HCT116 (cell line): ENCODE measurements around the gene OAS2. TPM values are rescaled to one million over a fixed set of nuclear protein-coding genes. Genes with fewer than 3 reads are reported as not detected.

ENCODE experiments used
- ATAC-seq: fragments of 200-7000 bp; cut with Tn5 transposase; 2 replicates; pipeline ENCODE4 v1.9.1; 2020; ENCODE audit warnings: mild to moderate bottlenecking, moderate library complexity
- BruUV-seq: library from RNA; stranded (reverse); fragments of 400-500 nt; replicated peaks from 2 replicates; lab custom pipeline; 2021; lab: Mats Ljungman, UMichigan
- CTCF ChIA-PET: fragments of 300-600 bp; sonication (Branson Sonifier 250); formaldehyde crosslinking; loops from one replicate; lab custom pipeline; 2021; ENCODE audit warnings: antibody characterized with exemption; lab: Charles Lee
- POLR2A ChIA-PET: fragments of 300-600, 350-600 bp; sonication (Branson Sonifier 250); formaldehyde crosslinking; loops from one replicate; lab custom pipeline; 2021; ENCODE audit warnings: antibody characterized with exemption; lab: Charles Lee
- RAD21 ChIA-PET, 2 experiments: fragments of 300-600 bp; sonication (Branson Sonifier 250); formaldehyde crosslinking; loops; one replicate each; lab custom pipeline; 2023; ENCODE audit warnings: low total read pairs in 2 of 2; ENCODE audit not compliant: uncharacterized antibody in 2 of 2, unreplicated experiment in 2 of 2, low non-redundant PET in 1 of 2; lab: Charles Lee
- DNase-seq: peaks from one replicate; pipeline ENCODE4 v3.0.0-alpha.2; 2010; ENCODE audit warnings: low read depth, low spot score
- H2AFZ ChIP-seq: fragments of 200-600 bp; shearing (Covaris generic), sonication (generic); 2 replicates; pipeline ENCODE4 v1.6.1; 2017; ENCODE audit warnings: low read depth, mixed run types, mixed read lengths, antibody characterized with exemption, low read length; ENCODE audit not compliant: poor library complexity, severe bottlenecking
- H3K27ac ChIP-seq: 2 replicates; pipeline ENCODE4 v1.5.1; 2012; ENCODE audit warnings: low read depth, low read length
- H3K27me3 ChIP-seq: fragments of 200-600 bp; sonication (generic); 2 replicates; pipeline ENCODE4 v1.6.1; 2016; ENCODE audit warnings: mixed run types, low read length, mixed read lengths; ENCODE audit not compliant: insufficient read depth
- H3K36me3 ChIP-seq, 2 experiments: fragments of 200-500 bp in 1 of 2; fragments of 200-600 bp in 1 of 2; sonication (Bioruptor generic) in 1 of 2; sonication (generic) in 1 of 2; 2 replicates each; pipeline versions ENCODE4 v1.5.1 to v1.6.1; 2014 to 2016; ENCODE audit warnings: low read length in 2 of 2, inconsistent platforms in 1 of 2, mixed read lengths in 1 of 2, mixed run types in 1 of 2; ENCODE audit not compliant: insufficient read depth in 2 of 2, control insufficient read depth in 1 of 2
- H3K4me1 ChIP-seq, 2 experiments: fragments of 200-600 bp in 1 of 2; sonication (generic) in 1 of 2; 2 replicates each; pipeline versions ENCODE4 v1.5.1 to v1.6.1; 2012 to 2017; ENCODE audit warnings: low read length in 2 of 2, inconsistent platforms in 1 of 2, mild to moderate bottlenecking in 1 of 2, mixed read lengths in 1 of 2, mixed run types in 1 of 2, moderate library complexity in 1 of 2; ENCODE audit not compliant: insufficient read depth in 2 of 2, control insufficient read depth in 1 of 2
- H3K4me2 ChIP-seq: fragments of 200-600 bp; sonication (generic); 2 replicates; pipeline ENCODE4 v1.6.1; 2017; ENCODE audit warnings: mixed run types, low read length, mixed read lengths
- H3K4me3 ChIP-seq, 2 experiments: fragments of 200-600 bp in 1 of 2; sonication (generic) in 1 of 2; replicated peaks in 1 of 2; 2 replicates each; pipeline ENCODE4 v1.5.1; 2011 to 2016; ENCODE audit warnings: low read length in 2 of 2, control low read depth in 1 of 2, low read depth in 1 of 2, mild to moderate bottlenecking in 1 of 2, mixed read lengths in 1 of 2, mixed run types in 1 of 2
- H3K79me2 ChIP-seq: fragments of 200-600 bp; sonication (generic); 2 replicates; pipeline ENCODE4 v1.6.1; 2017; ENCODE audit warnings: mild to moderate bottlenecking, mixed run types, low read length, moderate library complexity, mixed read lengths; ENCODE audit not compliant: insufficient read depth
- H3K9ac ChIP-seq: fragments of 200-600 bp; sonication (generic); 2 replicates; pipeline ENCODE4 v1.6.1; 2016; ENCODE audit warnings: low read length, mixed read lengths
- H3K9me2 ChIP-seq: fragments of 200-600 bp; sonication (generic), shearing (Covaris generic); 2 replicates; pipeline ENCODE4 v1.6.1; 2017; ENCODE audit warnings: mixed run types, mild to moderate bottlenecking, moderate library complexity; ENCODE audit not compliant: insufficient read depth
- H3K9me3 ChIP-seq, 2 experiments: fragments of 200-500 bp in 1 of 2; fragments of 200-600 bp in 1 of 2; sonication (Bioruptor generic) in 1 of 2; sonication (generic) in 1 of 2; 2 replicates each; pipeline ENCODE4 v1.6.1; 2014 to 2017; ENCODE audit warnings: low read length in 2 of 2, mixed read lengths in 2 of 2, inconsistent platforms in 1 of 2, low read depth in 1 of 2, mild to moderate bottlenecking in 1 of 2, mixed run types in 1 of 2, moderate library complexity in 1 of 2; ENCODE audit not compliant: control insufficient read depth in 1 of 2, insufficient read depth in 1 of 2
- H4K20me1 ChIP-seq: fragments of 200-600 bp; sonication (generic), shearing (Covaris generic); 2 replicates; pipeline ENCODE4 v1.6.1; 2017; ENCODE audit warnings: mixed run types, mild to moderate bottlenecking, moderate library complexity; ENCODE audit not compliant: insufficient read depth
- CBX3 ChIP-seq: IDR thresholded peaks from 2 replicates; pipeline ENCODE4 v1.6.1; 2012; ENCODE audit warnings: low read depth
- ELF1 ChIP-seq: IDR thresholded peaks from 2 replicates; pipeline ENCODE4 v1.6.1; 2012; ENCODE audit warnings: low read depth, borderline replicate concordance
- POLR2AphosphoS5 ChIP-seq: IDR thresholded peaks from 2 replicates; pipeline ENCODE4 v1.6.1; 2011; ENCODE audit warnings: mild to moderate bottlenecking, low read depth, low read length, moderate library complexity
- RAD21 ChIP-seq: IDR thresholded peaks from 2 replicates; pipeline ENCODE4 v1.6.1; 2012; ENCODE audit warnings: low read depth, mild to moderate bottlenecking
- SIN3A ChIP-seq: IDR thresholded peaks from 2 replicates; pipeline ENCODE4 v1.6.1; 2012; ENCODE audit warnings: low read depth
- SP1 ChIP-seq: IDR thresholded peaks from 2 replicates; pipeline ENCODE4 v1.6.1; 2012; ENCODE audit warnings: low read depth
- SRF ChIP-seq: IDR thresholded peaks from 2 replicates; pipeline ENCODE4 v1.6.1; 2012; ENCODE audit warnings: low read depth
- TCF7L2 ChIP-seq: IDR thresholded peaks from 2 replicates; pipeline ENCODE4 v1.7.0; 2011; ENCODE audit warnings: borderline replicate concordance, inconsistent platforms; ENCODE audit not compliant: insufficient read depth, insufficient read length; ENCODE audit errors: extremely low read depth
- YY1 ChIP-seq: IDR thresholded peaks from 2 replicates; pipeline ENCODE4 v1.6.1; 2011; ENCODE audit warnings: low read length, low read depth, moderate library complexity, mild to moderate bottlenecking; ENCODE audit not compliant: insufficient replicate concordance; ENCODE audit errors: extremely low read depth
- ZFX ChIP-seq: fragments of 450-650 bp; IDR thresholded peaks from 2 replicates; pipeline ENCODE4 v1.6.1; 2017
- intact Hi-C: fragments of 100-400 bp; cut with micrococcal nuclease; formaldehyde crosslinking; loops from 2 replicates; pipeline ENCODE4 v1.10.0; 2022
- total RNA-seq: library from RNA; stranded (reverse); gene quantifications from one replicate; pipeline ENCODE4 v1.2.1, GENCODE V29; 2021; ENCODE audit not compliant: unreplicated experiment
- TF ChIP-seq, protein P1 (sequence below): IDR thresholded peaks from 2 replicates; pipeline ENCODE4 v1.6.1; 2012; ENCODE audit warnings: low read depth
- TF ChIP-seq, protein P2 (sequence below): IDR thresholded peaks from 2 replicates; pipeline ENCODE4 v1.6.1; 2011; ENCODE audit warnings: mild to moderate bottlenecking, low read length, moderate library complexity; ENCODE audit not compliant: insufficient replicate concordance; ENCODE audit errors: extremely low read depth

OAS2 gene
- total RNA-seq, 1 experiment from 2014 or later, result 0.30 TPM

DNA sequence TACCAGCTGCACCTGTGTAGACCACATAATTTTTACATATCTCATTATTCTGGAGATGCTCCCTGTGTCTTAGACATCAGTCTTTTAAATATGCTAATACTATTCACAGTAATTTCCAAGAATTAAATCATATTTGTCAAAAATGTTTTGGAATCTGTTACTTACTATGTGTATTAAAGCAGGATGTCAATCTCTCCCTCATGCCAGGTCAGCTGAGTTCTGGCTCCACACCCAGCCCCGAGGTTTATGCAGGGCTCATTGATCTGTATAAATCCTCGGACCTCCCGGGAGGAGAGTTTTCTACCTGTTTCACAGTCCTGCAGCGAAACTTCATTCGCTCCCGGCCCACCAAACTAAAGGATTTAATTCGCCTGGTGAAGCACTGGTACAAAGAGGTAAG is 27.9 kb downstream of the OAS2 start:
- H3K4me2 ChIP-seq, result peak overlapping the region; percentile 70
- ChIA-PET RAD21 (no interaction called here), POLR2A (no interaction called here), CTCF (interaction anchor here (0.7 to 5.5 kb wide), 8 partner anchors 13 to 351 kb away, joined by 3 to 37 read pairs (median 3); no protein-coding TSS in a partner anchor)
- BruUV-seq, result no TSS peak
- no peak overlapping the region for H3K4me3 ChIP-seq
- H3K9ac ChIP-seq, result no peak overlapping the region
- H3K9me2 ChIP-seq, result no peaks in the 10 kb centered on the region
- ATAC-seq (no peak), DNase-seq (no peak)
- no peaks in the 10 kb centered on the region for H3K36me3 ChIP-seq
- no peak overlapping the region for H2AFZ ChIP-seq
- peaks cover 0 to 5% of the 10 kb centered on the region in 2 experiments; a peak in 1 of 4 replicates for H3K9me3 ChIP-seq
- no peak overlapping the region for H3K27ac ChIP-seq
- TF ChIP-seq CBX3 (no peak), ELF1 (no peak), TCF7L2 (no peak), RAD21 (no peak), YY1 (no peak), POLR2AphosphoS5 (no peak), SIN3A (no peak), SRF (no peak), ZFX (no peak), SP1 (no peak)
- TF ChIP-seq, protein P1, sequence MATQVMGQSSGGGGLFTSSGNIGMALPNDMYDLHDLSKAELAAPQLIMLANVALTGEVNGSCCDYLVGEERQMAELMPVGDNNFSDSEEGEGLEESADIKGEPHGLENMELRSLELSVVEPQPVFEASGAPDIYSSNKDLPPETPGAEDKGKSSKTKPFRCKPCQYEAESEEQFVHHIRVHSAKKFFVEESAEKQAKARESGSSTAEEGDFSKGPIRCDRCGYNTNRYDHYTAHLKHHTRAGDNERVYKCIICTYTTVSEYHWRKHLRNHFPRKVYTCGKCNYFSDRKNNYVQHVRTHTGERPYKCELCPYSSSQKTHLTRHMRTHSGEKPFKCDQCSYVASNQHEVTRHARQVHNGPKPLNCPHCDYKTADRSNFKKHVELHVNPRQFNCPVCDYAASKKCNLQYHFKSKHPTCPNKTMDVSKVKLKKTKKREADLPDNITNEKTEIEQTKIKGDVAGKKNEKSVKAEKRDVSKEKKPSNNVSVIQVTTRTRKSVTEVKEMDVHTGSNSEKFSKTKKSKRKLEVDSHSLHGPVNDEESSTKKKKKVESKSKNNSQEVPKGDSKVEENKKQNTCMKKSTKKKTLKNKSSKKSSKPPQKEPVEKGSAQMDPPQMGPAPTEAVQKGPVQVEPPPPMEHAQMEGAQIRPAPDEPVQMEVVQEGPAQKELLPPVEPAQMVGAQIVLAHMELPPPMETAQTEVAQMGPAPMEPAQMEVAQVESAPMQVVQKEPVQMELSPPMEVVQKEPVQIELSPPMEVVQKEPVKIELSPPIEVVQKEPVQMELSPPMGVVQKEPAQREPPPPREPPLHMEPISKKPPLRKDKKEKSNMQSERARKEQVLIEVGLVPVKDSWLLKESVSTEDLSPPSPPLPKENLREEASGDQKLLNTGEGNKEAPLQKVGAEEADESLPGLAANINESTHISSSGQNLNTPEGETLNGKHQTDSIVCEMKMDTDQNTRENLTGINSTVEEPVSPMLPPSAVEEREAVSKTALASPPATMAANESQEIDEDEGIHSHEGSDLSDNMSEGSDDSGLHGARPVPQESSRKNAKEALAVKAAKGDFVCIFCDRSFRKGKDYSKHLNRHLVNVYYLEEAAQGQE, result no peak
- TF ChIP-seq, protein P2, sequence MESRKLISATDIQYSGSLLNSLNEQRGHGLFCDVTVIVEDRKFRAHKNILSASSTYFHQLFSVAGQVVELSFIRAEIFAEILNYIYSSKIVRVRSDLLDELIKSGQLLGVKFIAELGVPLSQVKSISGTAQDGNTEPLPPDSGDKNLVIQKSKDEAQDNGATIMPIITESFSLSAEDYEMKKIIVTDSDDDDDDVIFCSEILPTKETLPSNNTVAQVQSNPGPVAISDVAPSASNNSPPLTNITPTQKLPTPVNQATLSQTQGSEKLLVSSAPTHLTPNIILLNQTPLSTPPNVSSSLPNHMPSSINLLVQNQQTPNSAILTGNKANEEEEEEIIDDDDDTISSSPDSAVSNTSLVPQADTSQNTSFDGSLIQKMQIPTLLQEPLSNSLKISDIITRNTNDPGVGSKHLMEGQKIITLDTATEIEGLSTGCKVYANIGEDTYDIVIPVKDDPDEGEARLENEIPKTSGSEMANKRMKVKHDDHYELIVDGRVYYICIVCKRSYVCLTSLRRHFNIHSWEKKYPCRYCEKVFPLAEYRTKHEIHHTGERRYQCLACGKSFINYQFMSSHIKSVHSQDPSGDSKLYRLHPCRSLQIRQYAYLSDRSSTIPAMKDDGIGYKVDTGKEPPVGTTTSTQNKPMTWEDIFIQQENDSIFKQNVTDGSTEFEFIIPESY, result no peak
- intact Hi-C loops, result no loop called here
- no peaks in the 10 kb centered on the region for H3K79me2 ChIP-seq
- H3K4me1 ChIP-seq, result peaks cover 14 to 27% of the 10 kb centered on the region in 2 experiments
- no peaks in the 10 kb centered on the region for H4K20me1 ChIP-seq
- H3K27me3 ChIP-seq, result no peaks in the 10 kb centered on the region
